Left renal cortex interstitium (tissue), 4 donors: ENCODE measurements around the gene EP300. TPM values are rescaled to one million over a fixed set of nuclear protein-coding genes. Genes with fewer than 3 reads are reported as not detected.

ENCODE experiments used
- DNase-seq, 4 donors: peaks; one replicate each; pipeline ENCODE4 v3.0.0-alpha.2; 2013; ENCODE audit warnings: low read depth in 4 of 4, low spot score in 2 of 4, missing footprints in 1 of 4
- polyA plus RNA-seq, 4 donors: library from polyadenylated mRNA; unstranded; fragments of 120-200 nt; gene quantifications; one replicate each; pipeline ENCODE4 v1.2.1, GENCODE V29; 2013; ENCODE audit not compliant: insufficient read length in 4 of 4

Gene EP300
- polyA plus RNA-seq, 4 donors, result 41.7 to 73.9 (median 59.4) TPM

- no peak for DNase-seq
These were observed 110.7 kb downstream of the EP300 start for GRCh38 chr22:41203118-41203517.

GRCh38 chr22:41204066-41204465 is 111.7 kb downstream of the EP300 start:
- DNase-seq, result no peak

GRCh38 chr22:41204992-41205900 is 112.9 kb downstream of the EP300 start, which contains the start of gene L3MBTL2:
L3MBTL2 (plus strand) TSS chr22:41205312; CDS start chr22:41205363, 51 bp downstream.
- peak; percentile 73 to 97 (median 86) for DNase-seq

- no peak for DNase-seq
These were observed 114.3 kb downstream of the EP300 start for GRCh38 chr22:41206719-41207118.

- no peak for DNase-seq
These were observed 123.0 kb downstream of the EP300 start for GRCh38 chr22:41215409-41215808.

GRCh38 chr22:41215926-41216325 is 123.5 kb downstream of the EP300 start:
- DNase-seq, result no peak

GRCh38 chr22:41216984-41217383 is 124.6 kb downstream of the EP300 start:
- no peak for DNase-seq

GRCh38 chr22:41217553-41218157 is 125.3 kb downstream of the EP300 start:
- DNase-seq, result no peak

- DNase-seq, result no peak
These were observed 130.6 kb downstream of the EP300 start for GRCh38 chr22:41222846-41223507.

GRCh38 chr22:41223535-41223934 is 131.1 kb downstream of the EP300 start:
- DNase-seq, result no peak

- DNase-seq, result no peak
These were observed 134.6 kb downstream of the EP300 start for GRCh38 chr22:41226723-41227655.

GRCh38 chr22:41229215-41229614 is 136.8 kb downstream of the EP300 start:
- DNase-seq, result no peak

Other genes with a start within 250 kb of the EP300 start
- gene ST13, start 236.0 kb upstream of the EP300 start, polyA plus RNA-seq, result 100 to 1,000 TPM; 579 to 705 (median 610) TPM
- 10 to 100 TPM; 18.3 to 25.6 (median 23.3) TPM for gene XPNPEP3, start 235.4 kb upstream of the EP300 start, polyA plus RNA-seq
- gene DNAJB7, start 230.5 kb upstream of the EP300 start, polyA plus RNA-seq, result 1 to 10 TPM in 1 of 4 donors, under 1 TPM in 3; 0.20 to 1.0 (median 0.56) TPM
- 10 to 100 TPM; 68.6 to 79.9 (median 71.2) TPM for gene RBX1, start 141.2 kb upstream of the EP300 start, polyA plus RNA-seq
- 10 to 100 TPM; 24.5 to 27.7 (median 25.8) TPM for gene L3MBTL2, start 112.7 kb downstream of the EP300 start, polyA plus RNA-seq
- 1 to 10 TPM; 2.4 to 4.9 (median 4.0) TPM for gene CHADL, start 148.3 kb downstream of the EP300 start, polyA plus RNA-seq
- 10 to 100 TPM; 45.4 to 60.6 (median 56.8) TPM for gene RANGAP1, start 193.6 kb downstream of the EP300 start, polyA plus RNA-seq
- 100 to 1,000 TPM in 2 of 4 donors, 10 to 100 TPM in 2; 70.6 to 109 (median 94.8) TPM for gene ZC3H7B, start 208.9 kb downstream of the EP300 start, polyA plus RNA-seq